Astrocyte (in vitro differentiated cells and primary cell): ENCODE results near the gene PDLIM1. TPM values are rescaled to one million over a fixed set of nuclear protein-coding genes. Genes with fewer than 3 reads are reported as not detected.

Source experiments
- DNase-seq: peaks from one replicate; pipeline ENCODE4 v3.0.0-alpha.2; 2010; ENCODE audit warnings: low read depth
- FAIRE-seq: peaks from 2 replicates; lab custom pipeline; 2011; peaks lifted over from hg19 to GRCh38; lab: Jason Lieb, UNC
- H2AFZ ChIP-seq: 2 replicates; pipeline ENCODE4 v1.6.0; 2012; ENCODE audit warnings: low read depth, low read length, inconsistent platforms
- H3K27ac ChIP-seq: 2 replicates; pipeline ENCODE4 v1.5.1; 2011; ENCODE audit warnings: low read depth, low read length, inconsistent platforms
- H3K27me3 ChIP-seq: 2 replicates; pipeline ENCODE4 v1.6.0; 2011; ENCODE audit warnings: low read length, inconsistent platforms; ENCODE audit not compliant: insufficient read depth
- H3K36me3 ChIP-seq: 2 replicates; pipeline ENCODE4 v1.5.1; 2011; ENCODE audit warnings: low read length, inconsistent platforms; ENCODE audit not compliant: insufficient read depth
- H3K4me1 ChIP-seq: 2 replicates; pipeline ENCODE4 v1.5.1; 2011; ENCODE audit warnings: low read length, inconsistent platforms; ENCODE audit not compliant: insufficient read depth
- H3K4me2 ChIP-seq: 2 replicates; pipeline ENCODE4 v1.6.0; 2012; ENCODE audit warnings: low read length, inconsistent platforms
- H3K4me3 ChIP-seq: 2 replicates; pipeline ENCODE4 v1.5.1; 2011; ENCODE audit warnings: low read depth, mild to moderate bottlenecking, low read length, inconsistent platforms; ENCODE audit not compliant: insufficient read depth
- H3K79me2 ChIP-seq: 2 replicates; pipeline ENCODE4 v1.6.0; 2012; ENCODE audit warnings: mild to moderate bottlenecking, low read length, inconsistent platforms; ENCODE audit not compliant: insufficient read depth
- H3K9ac ChIP-seq: 2 replicates; pipeline ENCODE4 v1.6.0; 2012; ENCODE audit warnings: mild to moderate bottlenecking, low read length, inconsistent platforms
- H3K9me3 ChIP-seq: 2 replicates; pipeline ENCODE4 v1.5.1; 2012; ENCODE audit warnings: low read depth, mild to moderate bottlenecking, low read length, inconsistent platforms; ENCODE audit not compliant: insufficient read depth
- H4K20me1 ChIP-seq: 2 replicates; pipeline ENCODE4 v1.6.0; 2012; ENCODE audit warnings: low read length, inconsistent platforms; ENCODE audit not compliant: insufficient read depth
- H3K27ac Mint-ChIP-seq: one replicate; pipeline ENCODE4 v1.8.0; 2021; ENCODE audit warnings: mild to moderate bottlenecking, mixed read lengths; ENCODE audit not compliant: unreplicated experiment
- H3K27me3 Mint-ChIP-seq: one replicate; pipeline ENCODE4 v1.8.0; 2021; ENCODE audit warnings: low read depth, mixed read lengths; ENCODE audit not compliant: unreplicated experiment
- H3K36me3 Mint-ChIP-seq: one replicate; pipeline ENCODE4 v1.8.0; 2021; ENCODE audit warnings: low read depth, mixed read lengths; ENCODE audit not compliant: unreplicated experiment
- H3K4me1 Mint-ChIP-seq: one replicate; pipeline ENCODE4 v1.8.0; 2021; ENCODE audit warnings: low read depth, mixed read lengths; ENCODE audit not compliant: unreplicated experiment
- H3K4me3 Mint-ChIP-seq: one replicate; pipeline ENCODE4 v1.8.0; 2021; ENCODE audit warnings: mild to moderate bottlenecking, moderate library complexity, mixed read lengths; ENCODE audit not compliant: unreplicated experiment
- H3K9me3 Mint-ChIP-seq: one replicate; pipeline ENCODE4 v1.8.0; 2021; ENCODE audit warnings: mild to moderate bottlenecking, mixed read lengths; ENCODE audit not compliant: unreplicated experiment
- EZH2 ChIP-seq: IDR thresholded peaks from 2 replicates; pipeline ENCODE4 v1.6.1; 2012; ENCODE audit warnings: mild to moderate bottlenecking, low read length, inconsistent platforms; ENCODE audit not compliant: insufficient read depth
- total RNA-seq: library from RNA; stranded (reverse); gene quantifications from 2 replicates; pipeline ENCODE4 v1.2.1, GENCODE V29; 2021
- TF ChIP-seq, protein P1 (sequence below): IDR thresholded peaks from 2 replicates; pipeline ENCODE4 v1.5.1; 2011; ENCODE audit warnings: low read depth, mild to moderate bottlenecking, inconsistent platforms, low read length, moderate library complexity; ENCODE audit not compliant: insufficient read depth

The PDLIM1 gene
- total RNA-seq, 1 donor from 2014 or later, result 320 TPM

DNA sequence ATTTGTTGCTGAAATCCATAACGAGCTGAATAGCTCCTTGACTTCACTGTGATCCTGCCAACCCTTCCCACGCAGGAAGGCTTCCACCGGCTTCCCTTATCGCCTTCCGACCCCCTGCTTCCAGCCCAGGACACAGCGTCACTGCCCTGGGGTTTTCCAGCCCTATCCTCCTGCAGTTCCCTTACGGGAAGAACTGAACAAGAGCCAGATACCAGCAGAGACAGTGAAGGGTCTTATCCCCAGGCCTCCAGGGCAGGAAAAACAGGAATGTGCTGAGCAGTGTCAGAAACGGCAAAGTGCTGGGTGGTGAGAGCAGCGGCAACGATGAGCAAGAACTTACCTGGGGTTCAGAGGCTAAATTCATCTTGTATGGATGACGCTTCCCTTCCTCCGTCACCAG is 22.4 kb downstream of the PDLIM1 start:
- Histone ChIP-seq H4K20me1 (no peaks in the 10 kb centered on the region), H3K79me2 (peaks cover 18% of the 10 kb centered on the region), H3K27ac (peak overlapping the region; percentile 94), H3K4me1 (peaks cover 33% of the 10 kb centered on the region), H3K9ac (peak overlapping the region; percentile 68), H3K27me3 (no peaks in the 10 kb centered on the region), H3K36me3 (no peaks in the 10 kb centered on the region), H3K4me3 (no peak overlapping the region), H2AFZ (peak overlapping the region; percentile 28), H3K9me3 (no peaks in the 10 kb centered on the region), H3K4me2 (peak overlapping the region; percentile 37)
- Mint-ChIP-seq H3K36me3 (peaks cover 21% of the 10 kb centered on the region), H3K27me3 (no peaks in the 10 kb centered on the region), H3K4me1 (peaks cover 42% of the 10 kb centered on the region), H3K4me3 (no peak overlapping the region), H3K27ac (peak overlapping the region; percentile 82), H3K9me3 (no peaks in the 10 kb centered on the region)
- DNase-seq, result peak; percentile 87
- no peak for FAIRE-seq
- TF ChIP-seq, protein P1, sequence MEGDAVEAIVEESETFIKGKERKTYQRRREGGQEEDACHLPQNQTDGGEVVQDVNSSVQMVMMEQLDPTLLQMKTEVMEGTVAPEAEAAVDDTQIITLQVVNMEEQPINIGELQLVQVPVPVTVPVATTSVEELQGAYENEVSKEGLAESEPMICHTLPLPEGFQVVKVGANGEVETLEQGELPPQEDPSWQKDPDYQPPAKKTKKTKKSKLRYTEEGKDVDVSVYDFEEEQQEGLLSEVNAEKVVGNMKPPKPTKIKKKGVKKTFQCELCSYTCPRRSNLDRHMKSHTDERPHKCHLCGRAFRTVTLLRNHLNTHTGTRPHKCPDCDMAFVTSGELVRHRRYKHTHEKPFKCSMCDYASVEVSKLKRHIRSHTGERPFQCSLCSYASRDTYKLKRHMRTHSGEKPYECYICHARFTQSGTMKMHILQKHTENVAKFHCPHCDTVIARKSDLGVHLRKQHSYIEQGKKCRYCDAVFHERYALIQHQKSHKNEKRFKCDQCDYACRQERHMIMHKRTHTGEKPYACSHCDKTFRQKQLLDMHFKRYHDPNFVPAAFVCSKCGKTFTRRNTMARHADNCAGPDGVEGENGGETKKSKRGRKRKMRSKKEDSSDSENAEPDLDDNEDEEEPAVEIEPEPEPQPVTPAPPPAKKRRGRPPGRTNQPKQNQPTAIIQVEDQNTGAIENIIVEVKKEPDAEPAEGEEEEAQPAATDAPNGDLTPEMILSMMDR, result no peak
- TF ChIP-seq EZH2, result no peak

DNA sequence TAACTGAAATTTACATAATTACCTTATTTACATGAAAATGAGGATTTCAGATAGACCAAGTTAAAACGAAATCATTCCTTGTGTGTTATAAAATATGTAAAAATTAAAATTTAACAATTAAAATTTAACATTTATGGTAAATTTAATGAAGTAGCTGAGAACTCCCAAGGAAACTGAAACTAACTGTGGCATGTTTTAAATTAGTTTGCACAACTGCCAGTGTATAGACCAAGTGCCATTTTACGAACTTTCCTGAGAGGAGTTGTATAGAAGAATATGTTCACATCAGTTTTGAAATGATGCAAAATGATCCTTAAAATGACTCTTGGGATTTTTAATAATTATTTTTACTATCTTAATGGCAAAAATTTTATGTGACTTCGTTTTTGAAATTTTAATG is 23.6 kb downstream of the PDLIM1 start:
- DNase-seq, result no peak
- Histone ChIP-seq H3K4me3 (no peak overlapping the region), H3K27me3 (no peaks in the 10 kb centered on the region), H3K27ac (peak overlapping the region; percentile 94), H2AFZ (no peak overlapping the region), H3K4me2 (no peak overlapping the region), H3K9ac (no peak overlapping the region), H3K4me1 (peaks cover 28% of the 10 kb centered on the region), H4K20me1 (no peaks in the 10 kb centered on the region), H3K36me3 (no peaks in the 10 kb centered on the region), H3K9me3 (no peaks in the 10 kb centered on the region), H3K79me2 (peaks cover 8% of the 10 kb centered on the region)
- H3K4me1 Mint-ChIP-seq, result peaks cover 44% of the 10 kb centered on the region
- no peaks in the 10 kb centered on the region for H3K27me3 Mint-ChIP-seq
- no peaks in the 10 kb centered on the region for H3K9me3 Mint-ChIP-seq
- FAIRE-seq, result no peak
- no peak overlapping the region for H3K4me3 Mint-ChIP-seq
- H3K27ac Mint-ChIP-seq, result peak overlapping the region; percentile 96
- TF ChIP-seq, protein P1, result no peak
- no peak for TF ChIP-seq EZH2
- H3K36me3 Mint-ChIP-seq, result peaks cover 30% of the 10 kb centered on the region

DNA sequence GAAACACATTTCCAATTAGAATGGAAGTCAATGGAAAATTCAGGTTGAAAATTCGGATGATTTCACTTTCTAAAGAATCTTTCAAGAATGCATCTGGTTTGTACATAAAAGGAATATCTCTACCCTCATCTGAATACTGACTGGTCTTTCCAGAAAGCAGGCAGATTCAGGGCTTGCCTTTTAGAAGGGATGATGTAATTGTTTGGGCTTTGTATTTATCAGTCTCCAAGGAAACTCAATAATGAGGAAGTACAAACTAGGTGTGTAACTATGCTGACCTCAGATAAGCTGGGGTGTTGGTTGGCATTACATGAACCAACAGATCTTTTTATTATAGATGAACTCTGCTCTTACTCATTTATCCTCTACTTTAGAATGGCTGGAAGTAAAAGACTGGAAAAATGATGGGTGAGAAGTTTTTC is 24.1 kb downstream of the PDLIM1 start:
- DNase-seq (peak; percentile 96), FAIRE-seq (peak; percentile 5)
- no peaks in the 10 kb centered on the region for H4K20me1 ChIP-seq
- H3K4me2 ChIP-seq, result peak overlapping the region; percentile 51
- peaks cover 3% of the 10 kb centered on the region for H3K79me2 ChIP-seq
- H3K4me3 ChIP-seq, result no peak overlapping the region
- no peaks in the 10 kb centered on the region for H3K27me3 Mint-ChIP-seq
- no peaks in the 10 kb centered on the region for H3K9me3 ChIP-seq
- TF ChIP-seq, protein P1, result no peak
- TF ChIP-seq EZH2, result no peak
- peak overlapping the region; percentile 94 for H3K27ac ChIP-seq
- H2AFZ ChIP-seq, result no peak overlapping the region
- H3K9me3 Mint-ChIP-seq, result no peaks in the 10 kb centered on the region
- H3K4me1 ChIP-seq, result peaks cover 28% of the 10 kb centered on the region
- H3K36me3 Mint-ChIP-seq, result peaks cover 34% of the 10 kb centered on the region
- H3K9ac ChIP-seq, result peak overlapping the region; percentile 64
- peak overlapping the region; percentile 96 for H3K27ac Mint-ChIP-seq
- H3K36me3 ChIP-seq, result no peaks in the 10 kb centered on the region
- no peaks in the 10 kb centered on the region for H3K27me3 ChIP-seq
- H3K4me1 Mint-ChIP-seq, result peaks cover 45% of the 10 kb centered on the region
- H3K4me3 Mint-ChIP-seq, result no peak overlapping the region
